BLaER1 treated with 17β-estradiol and CSF1 and Interleukin-3, amounts not matched to agents 10 nM and 100 nM (cell line): Measurements from ENCODE around the gene WNK4.
"Not testable (repeated sequence)": the region's sequence is repeated elsewhere in the genome, so short reads cannot be mapped to it uniquely, and the experiment has no call there.

Source experiments
- H3K27ac ChIP-seq, 11 experiments: shearing (Covaris generic); formaldehyde crosslinking; 2 replicates each; pipeline ENCODE4 v1.8.1; 2022
- H3K27me3 ChIP-seq, 11 experiments: shearing (Covaris generic); formaldehyde crosslinking; 2 replicates each; pipeline ENCODE4 v1.8.1; 2022
- H3K36me3 ChIP-seq, 11 experiments: shearing (Covaris generic); formaldehyde crosslinking; 2 replicates each; pipeline ENCODE4 v1.8.1; 2022
- H3K4me1 ChIP-seq, 10 experiments: shearing (Covaris generic); formaldehyde crosslinking; 2 replicates each; pipeline ENCODE4 v1.8.1; 2022
- H3K4me2 ChIP-seq, 11 experiments: shearing (Covaris generic); formaldehyde crosslinking; 2 replicates each; pipeline ENCODE4 v1.8.1; 2022
- H3K4me3 ChIP-seq, 10 experiments: shearing (Covaris generic); formaldehyde crosslinking; 2 replicates each; pipeline ENCODE4 v1.8.1; 2022
- H3K9ac ChIP-seq, 11 experiments: shearing (Covaris generic); formaldehyde crosslinking; 2 replicates each; pipeline ENCODE4 v1.8.1; 2022
- H3K9me3 ChIP-seq, 11 experiments: shearing (Covaris generic); formaldehyde crosslinking; replicated peaks in 1 of 11; 2 replicates each; pipeline ENCODE4 v1.8.1; 2022
- H4K20me1 ChIP-seq, 11 experiments: shearing (Covaris generic); formaldehyde crosslinking; 2 replicates each; pipeline ENCODE4 v1.8.1; 2022
- Cebpa-rat ChIP-seq, 11 experiments: shearing (Covaris generic); IDR thresholded peaks; 2 replicates each; pipeline ENCODE4 v1.8.1; 2022

The WNK4 gene

GRCh38 chr17:42779936-42780850, at the start of gene WNK4:
TSS of gene WNK4 (plus strand) at chr17:42780610. CDS start at chr17:42780699, 89 bp downstream.
- Histone ChIP-seq H3K4me3 (peak within 1 kb of the TSS in 2 of 10 experiments; percentile 31 to 35; a peak in 3 of 20 replicates), H3K9ac (no peak within 1 kb of the TSS), H3K9me3 (peaks cover 0 to 2% (median 0%) of the 10 kb centered on the region in 11 experiments; a peak in 1 of 22 replicates), H3K4me1 (peaks cover 8 to 45% (median 21%) of the 10 kb centered on the region in 10 experiments; a peak in 19 of 20 replicates), H3K27me3 (peaks cover 66 to 78% (median 75%) of the 10 kb centered on the region in 11 experiments), H4K20me1 (peaks cover 0 to 59% (median 14%) of the 10 kb centered on the region in 11 experiments; a peak in 14 of 22 replicates), H3K4me2 (peak within 1 kb of the TSS in 9 of 11 experiments; percentile 7 to 56 (median 28); a peak in 10 of 22 replicates), H3K27ac (no peak within 1 kb of the TSS), H3K36me3 (peaks cover 4 to 42% (median 25%) of the 10 kb centered on the region in 11 experiments; a peak in 17 of 22 replicates)
- TF ChIP-seq Cebpa-rat (IDR thresholded peaks at IDR 0.05) = no peak

GRCh38 chr17:42740699-42741098, 39.7 kb upstream of the WNK4 start:
- Histone ChIP-seq H4K20me1 (peaks cover 0 to 80% (median 0%) of the 10 kb centered on the region in 11 experiments; a peak in 4 of 22 replicates), H3K4me2 (no peak overlapping the region), H3K36me3 (peaks cover 0 to 20% (median 8%) of the 10 kb centered on the region in 11 experiments; a peak in 7 of 22 replicates)

GRCh38 chr17:42742916-42743315, 37.5 kb upstream of the WNK4 start:
- Histone ChIP-seq H3K4me3 (peak overlapping the region in 2 of 10 experiments; percentile 73 to 74; a peak in 3 of 20 replicates), H3K9ac (peak overlapping the region in 10 of 11 experiments; percentile 83 to 92 (median 89); a peak in 15 of 22 replicates), H3K4me1 (peaks cover 21 to 65% (median 32%) of the 10 kb centered on the region in 10 experiments), H3K27ac (peak overlapping the region in 8 of 11 experiments; percentile 13 to 96 (median 84); a peak in 10 of 22 replicates), H3K36me3 (peaks cover 0 to 14% (median 6%) of the 10 kb centered on the region in 11 experiments; a peak in 6 of 22 replicates), H4K20me1 (peaks cover 0 to 59% (median 0%) of the 10 kb centered on the region in 11 experiments; a peak in 3 of 22 replicates), H3K4me2 (peak overlapping the region; percentile 77 to 95 (median 88))
- not testable (repeated sequence) for H3K27me3 ChIP-seq, H3K9me3 ChIP-seq

More at GRCh38 chr17:42740699-42741098, 39.7 kb upstream of the WNK4 start:
- no peak for TF ChIP-seq Cebpa-rat (IDR thresholded peaks at IDR 0.05)
- Histone ChIP-seq H3K9ac (no peak overlapping the region), H3K9me3 (no peaks in the 10 kb centered on the region; a peak in 1 of 22 replicates), H3K4me3 (no peak overlapping the region), H3K27ac (peak overlapping the region in 1 of 11 experiments; percentile 0; a peak in 1 of 22 replicates), H3K4me1 (peaks cover 39 to 87% (median 54%) of the 10 kb centered on the region in 10 experiments), H3K27me3 (no peaks in the 10 kb centered on the region)

GRCh38 chr17:42743595-42744282, 36.7 kb upstream of the WNK4 start:
- H4K20me1 ChIP-seq = peaks cover 0 to 53% (median 0%) of the 10 kb centered on the region in 11 experiments; a peak in 3 of 22 replicates
- H3K4me3 ChIP-seq = peak overlapping the region; percentile 60 to 78 (median 72)
- H3K9me3 ChIP-seq = no peaks in the 10 kb centered on the region; a peak in 1 of 22 replicates
- peak overlapping the region; percentile 83 to 92 (median 90) for H3K9ac ChIP-seq
- peaks cover 0 to 14% (median 6%) of the 10 kb centered on the region in 11 experiments; a peak in 6 of 22 replicates for H3K36me3 ChIP-seq
- H3K4me2 ChIP-seq = peak overlapping the region; percentile 77 to 95 (median 88)
- peaks cover 21 to 57% (median 30%) of the 10 kb centered on the region in 10 experiments for H3K4me1 ChIP-seq
- H3K27ac ChIP-seq = peak overlapping the region; percentile 67 to 96 (median 85); a peak in 21 of 22 replicates
- no peaks in the 10 kb centered on the region for H3K27me3 ChIP-seq
- TF ChIP-seq Cebpa-rat (IDR thresholded peaks at IDR 0.05) = no peak

- Histone ChIP-seq H3K4me1 (peaks cover 21 to 52% (median 29%) of the 10 kb centered on the region in 10 experiments), H4K20me1 (peaks cover 0 to 47% (median 0%) of the 10 kb centered on the region in 11 experiments; a peak in 3 of 22 replicates), H3K36me3 (peaks cover 0 to 14% (median 6%) of the 10 kb centered on the region in 11 experiments; a peak in 6 of 22 replicates), H3K9me3 (no peaks in the 10 kb centered on the region; a peak in 1 of 22 replicates), H3K27me3 (no peaks in the 10 kb centered on the region), H3K9ac (peak overlapping the region; percentile 83 to 92 (median 90)), H3K27ac (peak overlapping the region; percentile 67 to 96 (median 85); a peak in 21 of 22 replicates), H3K4me2 (peak overlapping the region; percentile 77 to 95 (median 88)), H3K4me3 (peak overlapping the region; percentile 60 to 78 (median 72))
- TF ChIP-seq Cebpa-rat (IDR thresholded peaks at IDR 0.05) = no peak
Measured at GRCh38 chr17:42744283-42744805, 36.1 kb upstream of the WNK4 start.

GRCh38 chr17:42744806-42745617, 35.4 kb upstream of the WNK4 start, which contains the start of gene EZH1:
TSS of gene EZH1 (minus strand) at chr17:42745040. CDS start at chr17:42728941, 16,099 bp downstream.
- H4K20me1 ChIP-seq = peaks cover 0 to 40% (median 0%) of the 10 kb centered on the region in 11 experiments; a peak in 3 of 22 replicates
- H3K27ac ChIP-seq = peak within 1 kb of the TSS; percentile 67 to 96 (median 85); a peak in 21 of 22 replicates
- H3K4me2 ChIP-seq = peak within 1 kb of the TSS; percentile 77 to 96 (median 90)
- H3K27me3 ChIP-seq = no peaks in the 10 kb centered on the region
- peak within 1 kb of the TSS; percentile 83 to 92 (median 90) for H3K9ac ChIP-seq
- H3K4me3 ChIP-seq = peak within 1 kb of the TSS; percentile 60 to 78 (median 72)
- H3K9me3 ChIP-seq = no peaks in the 10 kb centered on the region; a peak in 1 of 22 replicates
- H3K36me3 ChIP-seq = peaks cover 0 to 14% (median 6%) of the 10 kb centered on the region in 11 experiments; a peak in 6 of 22 replicates
- H3K4me1 ChIP-seq = peaks cover 22 to 53% (median 32%) of the 10 kb centered on the region in 10 experiments
- TF ChIP-seq Cebpa-rat (IDR thresholded peaks at IDR 0.05) = no peak

- Histone ChIP-seq H3K4me3 (no peak overlapping the region), H3K27ac (no peak overlapping the region), H3K9me3 (no peaks in the 10 kb centered on the region; a peak in 1 of 22 replicates), H3K4me2 (no peak overlapping the region), H3K9ac (no peak overlapping the region), H4K20me1 (peaks cover 0 to 6% (median 0%) of the 10 kb centered on the region in 11 experiments; a peak in 3 of 22 replicates), H3K4me1 (peaks cover 20 to 41% (median 29%) of the 10 kb centered on the region in 10 experiments), H3K27me3 (no peaks in the 10 kb centered on the region), H3K36me3 (no peaks in the 10 kb centered on the region)
- TF ChIP-seq Cebpa-rat (IDR thresholded peaks at IDR 0.05) = no peak
Measured at GRCh38 chr17:42748202-42748907, 32.1 kb upstream of the WNK4 start.
